ENCODE data around the gene CCDC102B.

CCDC102B gene

DNA sequence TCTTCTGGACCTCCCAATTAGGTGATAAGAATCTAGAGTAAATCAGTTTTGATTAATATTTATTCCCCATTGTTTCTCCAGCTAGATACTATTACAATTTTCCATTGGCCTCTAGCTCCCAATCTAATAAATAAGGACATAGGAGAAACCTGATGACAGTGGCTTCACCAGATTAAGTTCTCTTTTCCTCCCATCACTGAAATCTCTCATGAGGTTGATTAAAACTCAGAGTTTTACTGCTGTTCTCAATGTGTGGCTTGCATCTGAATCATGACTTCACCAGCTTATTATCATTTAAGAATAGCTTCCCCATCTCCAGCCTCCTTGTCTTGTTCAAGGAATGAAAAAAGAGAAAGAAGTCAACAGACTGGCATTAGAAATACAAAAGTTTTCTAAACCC is 3.9 kb upstream of the CCDC102B start:
- no peaks in the 10 kb centered on the region for H3K36me3 ChIP-seq (ENCODE audit: insufficient read depth, low read length)
- peaks cover 16% of the 10 kb centered on the region for H3K4me1 ChIP-seq (ENCODE audit: insufficient read depth, low read length)
- no peaks in the 10 kb centered on the region for H3K9me3 ChIP-seq (ENCODE audit: control insufficient read depth, insufficient read depth, low read length)
- H3K9ac ChIP-seq (ENCODE audit: low read depth, low read length), result no peak overlapping the region

DNA sequence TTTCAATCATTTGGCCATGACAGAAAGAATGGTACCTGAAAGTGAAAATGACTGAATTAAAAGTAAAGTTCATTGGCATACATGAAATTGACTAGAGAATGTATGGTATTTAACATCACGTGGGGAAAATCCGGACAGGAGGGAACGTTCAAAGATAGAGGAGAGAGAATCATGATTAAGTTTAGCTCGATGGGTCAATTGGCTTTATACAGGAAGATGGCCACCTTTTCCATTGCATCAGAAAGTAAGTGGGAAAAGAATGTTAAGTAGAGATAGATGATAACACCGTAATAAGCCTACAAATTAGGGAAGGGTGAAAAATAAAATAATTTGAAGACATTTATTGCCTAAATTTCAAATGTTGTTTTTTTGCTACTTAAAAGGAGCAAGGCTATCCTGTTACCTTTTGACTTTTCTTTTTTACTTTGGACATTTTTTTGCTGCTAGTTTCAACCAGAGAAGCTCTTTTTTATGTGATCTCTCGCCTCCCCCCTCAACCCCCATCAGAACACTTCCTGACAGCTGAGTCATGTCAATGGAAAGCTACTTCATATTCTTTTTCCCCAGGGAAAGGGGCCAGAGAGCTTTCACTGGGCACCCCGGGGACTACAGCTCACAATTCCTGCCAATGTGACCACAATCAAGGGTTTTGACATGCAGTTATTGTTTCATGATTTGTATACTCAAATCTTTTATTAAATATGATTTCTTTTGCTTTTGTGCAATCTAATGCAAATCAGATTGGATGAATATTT is 767 bp upstream of the CCDC102B start:
- Histone ChIP-seq H3K9me3 (ENCODE audit: control insufficient read depth, insufficient read depth, low read length) (no peaks in the 10 kb centered on the region), H3K4me1 (ENCODE audit: insufficient read depth, low read length) (peaks cover 27% of the 10 kb centered on the region), H3K36me3 (ENCODE audit: insufficient read depth, low read length) (no peaks in the 10 kb centered on the region), H3K9ac (ENCODE audit: low read depth, low read length) (no peak overlapping the region)

DNA sequence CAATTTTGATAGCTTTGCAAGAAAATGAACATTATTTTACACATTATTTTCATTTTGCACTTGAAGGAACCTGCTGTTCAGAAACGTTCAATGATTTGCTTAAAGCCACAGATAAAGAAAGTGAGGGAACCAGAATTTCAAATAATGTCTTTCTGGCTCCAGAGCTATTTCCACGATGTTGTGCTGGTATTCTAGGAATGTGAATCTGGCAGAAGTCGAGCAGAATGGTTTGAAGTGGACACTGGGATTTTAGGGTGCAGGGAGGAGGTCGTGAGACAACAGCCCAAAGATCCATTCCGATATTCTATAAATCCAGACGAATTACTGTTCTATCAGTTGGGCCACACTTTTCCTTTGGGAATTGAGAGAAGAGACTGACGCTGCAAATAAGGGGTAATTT is 2.2 kb downstream of the CCDC102B start:
- no peaks in the 10 kb centered on the region for H3K36me3 ChIP-seq (ENCODE audit: insufficient read depth, low read length)
- no peak overlapping the region for H3K9ac ChIP-seq (ENCODE audit: low read depth, low read length)
- H3K9me3 ChIP-seq (ENCODE audit: control insufficient read depth, insufficient read depth, low read length), result no peaks in the 10 kb centered on the region
- peaks cover 27% of the 10 kb centered on the region for H3K4me1 ChIP-seq (ENCODE audit: insufficient read depth, low read length)

DNA sequence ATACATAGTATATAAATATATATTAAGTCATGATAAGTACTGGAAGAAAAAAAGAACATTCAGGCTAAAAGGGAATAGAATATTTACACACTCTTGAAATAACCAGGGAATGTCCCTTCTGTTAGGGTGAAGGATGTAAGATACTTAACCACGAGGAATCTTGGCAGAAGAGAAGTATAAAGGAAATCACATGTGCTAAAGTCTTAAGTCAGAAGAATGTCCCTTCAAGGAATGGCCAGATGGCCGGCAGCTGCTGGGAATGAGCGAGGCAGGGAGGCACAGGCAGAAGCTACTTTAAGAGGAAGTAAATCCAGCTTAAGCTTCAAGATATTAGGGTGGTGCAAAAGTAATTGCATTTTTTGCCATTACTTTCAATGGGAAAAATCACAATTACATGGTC is 5.5 kb downstream of the CCDC102B start:
- Histone ChIP-seq H3K36me3 (ENCODE audit: insufficient read depth, low read length) (no peaks in the 10 kb centered on the region), H3K9ac (ENCODE audit: low read depth, low read length) (no peak overlapping the region), H3K9me3 (ENCODE audit: control insufficient read depth, insufficient read depth, low read length) (no peaks in the 10 kb centered on the region), H3K4me1 (ENCODE audit: insufficient read depth, low read length) (peaks cover 11% of the 10 kb centered on the region; the same call in 1 of the 2 replicates)

DNA sequence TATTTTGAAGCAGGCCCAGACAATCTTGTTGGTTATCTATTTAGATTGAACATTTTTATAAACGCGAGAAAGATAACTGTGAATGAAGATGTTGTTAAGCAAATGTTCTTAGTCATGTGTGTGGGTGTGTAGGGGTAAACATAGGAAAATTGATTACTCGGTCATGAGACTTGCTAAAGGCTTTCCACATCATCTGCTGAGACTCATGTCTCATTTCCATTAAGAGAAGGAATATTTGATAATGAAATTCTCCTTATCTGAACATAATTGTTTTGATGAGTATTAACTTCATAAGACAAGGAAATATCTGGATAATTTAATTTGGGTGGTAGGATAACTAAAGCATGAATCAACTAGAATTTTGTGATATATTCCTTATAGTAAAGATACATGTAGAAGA is 19.7 kb downstream of the CCDC102B start:
- H3K9ac ChIP-seq (ENCODE audit: low read depth, low read length), result no peak overlapping the region

DNA sequence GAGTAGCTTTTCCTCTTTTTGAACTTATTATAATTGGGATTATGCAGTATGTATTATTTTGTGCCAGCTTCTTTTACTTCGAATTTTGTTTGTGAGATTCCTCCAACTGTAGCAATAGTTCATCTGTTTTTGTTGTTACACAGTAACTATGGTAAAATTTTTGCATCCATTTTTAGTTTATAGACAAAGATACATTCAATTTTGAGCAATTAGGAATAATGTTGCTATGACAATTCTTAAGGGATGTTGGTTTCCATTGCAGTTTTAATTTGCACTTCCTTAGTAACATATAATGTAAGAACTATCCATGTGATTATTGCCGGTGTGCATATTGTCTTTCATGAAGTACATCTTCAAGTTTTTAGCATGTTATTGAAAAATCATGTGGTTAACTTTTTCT is 20.7 kb downstream of the CCDC102B start:
- Histone ChIP-seq H3K4me1 (ENCODE audit: insufficient read depth, low read length) (no peaks in the 10 kb centered on the region), H3K9ac (ENCODE audit: low read depth, low read length) (no peak overlapping the region), H3K9me3 (ENCODE audit: control insufficient read depth, insufficient read depth, low read length) (no peaks in the 10 kb centered on the region), H3K36me3 (ENCODE audit: insufficient read depth, low read length) (no peaks in the 10 kb centered on the region)

More for the DNA sequence above, 19.7 kb downstream of the CCDC102B start:
- H3K4me1 ChIP-seq (ENCODE audit: insufficient read depth, low read length), result no peaks in the 10 kb centered on the region
- H3K36me3 ChIP-seq (ENCODE audit: insufficient read depth, low read length), result no peaks in the 10 kb centered on the region
- H3K9me3 ChIP-seq (ENCODE audit: control insufficient read depth, insufficient read depth, low read length), result no peaks in the 10 kb centered on the region

DNA sequence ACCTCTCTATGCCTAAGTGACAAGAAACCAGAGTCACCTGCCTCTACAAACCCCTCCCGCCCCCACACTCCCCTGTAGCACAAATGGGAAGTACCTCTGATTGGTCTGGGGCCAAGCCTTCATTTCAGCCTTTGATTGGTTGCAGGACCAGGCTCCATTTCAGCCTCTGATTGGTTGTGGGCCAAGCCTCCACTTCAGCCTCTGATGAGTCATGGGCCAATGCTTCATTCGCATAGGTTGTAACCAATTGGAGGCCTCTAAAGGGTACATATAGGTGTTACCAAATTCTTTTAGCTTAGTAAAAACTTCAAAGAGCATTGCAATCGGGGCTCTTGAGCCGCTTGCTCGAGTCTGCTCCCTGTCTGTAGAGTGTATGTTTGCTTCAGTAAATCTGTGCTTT is 25.0 kb downstream of the CCDC102B start:
- Histone ChIP-seq H3K36me3 (ENCODE audit: insufficient read depth, low read length) (no peaks in the 10 kb centered on the region), H3K9ac (ENCODE audit: low read depth, low read length) (no peak overlapping the region), H3K4me1 (ENCODE audit: insufficient read depth, low read length) (no peaks in the 10 kb centered on the region), H3K9me3 (ENCODE audit: control insufficient read depth, insufficient read depth, low read length) (no peaks in the 10 kb centered on the region)

DNA sequence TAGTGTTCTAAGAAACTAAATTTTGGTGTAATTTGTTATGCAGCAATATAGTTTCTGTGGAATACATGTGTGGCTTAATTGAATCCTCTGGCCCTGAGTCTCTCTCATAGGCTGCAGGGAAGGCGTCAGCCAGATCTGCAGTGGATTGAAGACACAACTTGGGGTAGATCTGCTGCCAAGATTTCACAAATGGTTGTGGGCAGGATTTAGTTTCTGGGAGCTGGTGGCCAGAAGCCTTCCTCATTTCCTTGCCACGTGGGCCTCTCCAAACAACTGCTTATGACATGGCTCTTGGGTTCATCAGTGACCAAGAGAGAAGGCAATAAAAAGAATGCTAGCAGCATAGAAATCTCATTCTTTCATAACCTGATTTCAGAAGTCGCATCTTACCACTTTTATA is 28.2 kb downstream of the CCDC102B start:
- Histone ChIP-seq H3K9me3 (ENCODE audit: control insufficient read depth, insufficient read depth, low read length) (no peaks in the 10 kb centered on the region), H3K4me1 (ENCODE audit: insufficient read depth, low read length) (peaks cover 2% of the 10 kb centered on the region; the same call in 1 of the 2 replicates), H3K9ac (ENCODE audit: low read depth, low read length) (no peak overlapping the region), H3K36me3 (ENCODE audit: insufficient read depth, low read length) (no peaks in the 10 kb centered on the region)

DNA sequence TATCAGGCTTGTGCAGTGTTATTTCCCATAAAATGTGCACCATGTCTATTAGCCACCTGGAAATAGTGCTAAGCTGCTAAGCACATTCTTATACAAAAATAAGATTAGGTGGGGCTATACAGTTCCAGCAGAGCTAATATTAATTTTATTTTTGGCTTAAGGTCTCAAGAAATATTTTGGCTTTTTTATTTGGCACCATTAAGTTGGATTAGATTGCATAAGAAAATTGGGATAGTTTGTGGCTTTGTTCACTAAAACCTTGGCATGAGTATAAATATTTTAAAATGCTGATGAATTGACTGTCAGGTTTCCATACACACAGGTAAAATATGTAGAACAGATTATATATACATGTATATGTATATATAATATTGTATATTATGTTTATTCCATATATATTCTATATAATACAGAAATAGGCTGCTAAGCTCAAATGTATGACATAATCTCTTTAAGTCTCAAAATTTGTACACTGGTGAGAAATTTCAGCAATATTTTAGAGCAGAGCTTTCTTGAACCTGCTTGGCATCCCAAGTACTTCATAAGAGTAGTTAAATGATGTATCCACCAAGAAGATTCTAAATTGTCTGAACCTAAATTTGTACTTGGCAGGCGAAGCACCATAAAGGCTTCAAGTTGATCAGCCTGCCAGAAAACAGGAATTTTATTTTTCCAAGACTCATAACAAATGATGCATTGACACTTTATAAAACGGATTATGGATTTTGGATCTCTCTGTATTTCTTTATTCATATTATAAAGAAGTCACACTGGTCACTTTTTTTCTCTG is 32.6 kb downstream of the CCDC102B start:
- H3K9ac ChIP-seq (ENCODE audit: low read depth, low read length), result no peak overlapping the region
- peaks cover 2% of the 10 kb centered on the region; the same call in 1 of the 2 replicates for H3K4me1 ChIP-seq (ENCODE audit: insufficient read depth, low read length)
- H3K36me3 ChIP-seq (ENCODE audit: insufficient read depth, low read length), result no peaks in the 10 kb centered on the region
- H3K9me3 ChIP-seq (ENCODE audit: control insufficient read depth, insufficient read depth, low read length), result no peaks in the 10 kb centered on the region

DNA sequence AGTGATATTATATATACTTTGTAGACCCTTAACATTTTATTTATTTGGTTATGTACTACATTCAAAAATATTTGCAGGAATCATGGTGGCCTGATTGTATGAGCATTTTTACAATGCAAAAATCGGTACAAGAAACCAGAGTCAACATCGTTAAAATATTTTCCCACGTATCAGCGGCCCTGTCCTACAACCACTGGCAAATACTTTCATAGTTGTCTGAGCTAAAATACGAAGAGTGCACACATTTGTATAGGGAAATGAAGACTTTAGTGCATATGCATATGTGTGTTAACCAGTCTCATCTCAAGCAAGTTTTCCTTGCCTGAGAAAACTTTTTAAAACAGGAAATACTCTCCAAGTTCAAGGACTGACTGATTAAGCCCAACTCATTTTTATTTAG is 35.9 kb downstream of the CCDC102B start:
- H3K9me3 ChIP-seq (ENCODE audit: control insufficient read depth, insufficient read depth, low read length), result no peaks in the 10 kb centered on the region
- H3K4me1 ChIP-seq (ENCODE audit: insufficient read depth, low read length), result peaks cover 2% of the 10 kb centered on the region; the same call in 1 of the 2 replicates
- H3K9ac ChIP-seq (ENCODE audit: low read depth, low read length), result no peak overlapping the region
- no peaks in the 10 kb centered on the region for H3K36me3 ChIP-seq (ENCODE audit: insufficient read depth, low read length)

DNA sequence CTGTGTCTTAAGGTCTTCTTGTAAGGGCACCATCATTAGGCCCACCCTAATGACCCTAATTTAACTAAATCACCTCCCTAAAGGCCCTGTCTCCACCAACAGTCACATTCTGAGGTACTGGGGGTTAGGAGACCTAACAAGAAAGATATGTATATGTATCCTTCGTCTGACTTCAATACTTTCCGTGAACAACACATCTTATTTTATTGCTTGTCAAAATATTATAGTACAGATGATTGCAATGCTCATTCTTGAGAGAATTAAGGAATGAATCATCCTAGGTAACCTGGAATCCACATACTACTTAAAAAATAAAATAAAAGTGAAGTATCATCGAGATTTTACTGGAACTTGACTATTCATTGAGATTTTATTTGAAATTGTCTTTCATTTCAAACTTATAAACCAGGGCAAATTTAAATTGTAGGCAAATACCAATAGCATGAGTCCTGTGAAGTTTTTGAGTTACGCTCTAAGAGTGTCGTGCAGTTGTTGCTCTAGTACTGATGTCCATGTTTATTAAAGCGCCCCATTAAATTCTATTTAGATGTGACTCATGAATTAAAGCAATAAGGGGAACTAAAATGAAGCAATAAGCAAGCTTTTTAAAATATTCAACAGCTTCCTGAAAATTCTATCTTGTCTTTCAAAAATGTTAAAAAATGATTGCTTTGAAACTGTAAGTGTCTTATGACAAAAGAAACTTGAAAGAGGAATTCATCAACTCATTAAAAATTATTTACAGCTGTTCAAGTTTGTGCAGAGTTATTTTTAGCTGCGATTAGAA is 40.0 kb downstream of the CCDC102B start:
- Histone ChIP-seq H3K9me3 (ENCODE audit: control insufficient read depth, insufficient read depth, low read length) (no peaks in the 10 kb centered on the region), H3K4me1 (ENCODE audit: insufficient read depth, low read length) (peaks cover 6% of the 10 kb centered on the region; the same call in 1 of the 2 replicates), H3K9ac (ENCODE audit: low read depth, low read length) (no peak overlapping the region), H3K36me3 (ENCODE audit: insufficient read depth, low read length) (no peaks in the 10 kb centered on the region)

DNA sequence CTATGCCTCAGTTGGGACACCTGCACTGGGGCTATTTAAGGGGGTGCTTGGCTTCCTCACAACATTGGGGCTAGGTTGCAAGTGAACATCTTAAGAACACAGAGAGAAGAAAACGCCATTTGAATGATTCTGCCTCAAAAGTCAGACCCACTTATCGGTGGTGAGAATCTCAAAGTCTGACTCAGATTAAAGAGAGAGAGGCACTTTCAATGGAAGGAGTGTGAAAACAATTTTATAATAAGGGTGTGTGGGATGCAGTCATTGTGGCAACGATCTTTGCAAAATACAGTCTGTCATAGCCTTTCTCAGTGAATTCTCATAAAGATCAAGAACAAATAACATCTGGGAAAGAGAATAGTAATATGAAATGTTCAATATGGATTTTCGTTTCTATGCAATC is 41.8 kb downstream of the CCDC102B start:
- H3K9me3 ChIP-seq (ENCODE audit: control insufficient read depth, insufficient read depth, low read length), result no peaks in the 10 kb centered on the region
- H3K36me3 ChIP-seq (ENCODE audit: insufficient read depth, low read length), result no peaks in the 10 kb centered on the region
- peaks cover 6% of the 10 kb centered on the region; the same call in 1 of the 2 replicates for H3K4me1 ChIP-seq (ENCODE audit: insufficient read depth, low read length)
- no peak overlapping the region for H3K9ac ChIP-seq (ENCODE audit: low read depth, low read length)

DNA sequence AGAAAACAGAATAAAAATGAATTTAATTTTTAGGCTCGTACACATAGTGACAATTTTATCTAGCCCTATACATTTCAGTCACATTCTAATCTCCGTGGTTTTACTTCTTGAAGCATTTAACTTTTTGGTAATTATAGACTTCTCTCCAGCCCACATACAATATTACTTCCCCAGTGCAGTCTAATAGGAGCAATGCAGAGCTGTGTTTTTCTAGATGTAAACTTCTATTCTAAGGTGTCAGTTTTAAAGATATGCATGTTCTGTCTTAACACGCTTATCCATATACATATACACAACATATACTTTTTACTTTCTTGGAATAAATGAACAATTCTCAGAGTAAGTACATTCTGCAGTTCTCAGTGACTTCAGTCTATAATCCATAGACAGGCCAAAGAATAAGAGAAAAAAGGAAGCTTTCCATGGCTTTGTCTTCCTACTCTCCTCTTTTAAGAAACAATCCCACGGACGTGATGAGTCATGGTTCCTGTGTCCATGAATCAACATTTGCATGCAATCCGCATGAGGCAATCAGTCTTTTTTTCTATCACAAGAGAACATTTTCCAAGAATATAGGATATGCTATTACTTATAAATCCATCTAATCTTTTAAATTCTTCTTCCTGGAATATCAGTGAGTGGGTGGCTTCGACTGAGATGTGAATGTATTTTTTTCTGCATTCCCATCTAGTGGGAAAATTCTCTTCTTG is 42.8 kb downstream of the CCDC102B start:
- Histone ChIP-seq H3K9ac (ENCODE audit: low read depth, low read length) (no peak overlapping the region), H3K4me1 (ENCODE audit: insufficient read depth, low read length) (peaks cover 6% of the 10 kb centered on the region; the same call in 1 of the 2 replicates), H3K36me3 (ENCODE audit: insufficient read depth, low read length) (no peaks in the 10 kb centered on the region), H3K9me3 (ENCODE audit: control insufficient read depth, insufficient read depth, low read length) (no peaks in the 10 kb centered on the region)

DNA sequence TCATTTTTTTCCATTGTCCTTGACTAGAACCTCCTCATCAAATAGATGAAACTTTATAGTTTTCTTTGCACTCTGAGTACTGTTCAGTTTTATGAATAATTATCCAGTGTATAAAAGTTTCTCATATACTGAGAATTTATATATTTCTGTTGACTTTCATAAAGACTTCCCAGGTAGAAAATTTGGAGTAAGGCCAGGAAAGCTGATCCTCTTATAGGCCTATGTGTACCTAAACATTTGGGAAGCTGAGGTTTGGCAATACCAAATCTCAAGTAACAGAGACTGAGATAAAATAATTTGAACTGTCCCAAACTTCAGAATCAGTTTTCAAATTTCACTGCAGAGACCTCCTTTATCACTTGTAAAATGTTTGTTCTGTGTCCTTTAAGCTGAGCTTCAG is 43.4 kb downstream of the CCDC102B start:
- Histone ChIP-seq H3K9ac (ENCODE audit: low read depth, low read length) (no peak overlapping the region), H3K4me1 (ENCODE audit: insufficient read depth, low read length) (peaks cover 6% of the 10 kb centered on the region; the same call in 1 of the 2 replicates), H3K9me3 (ENCODE audit: control insufficient read depth, insufficient read depth, low read length) (no peaks in the 10 kb centered on the region), H3K36me3 (ENCODE audit: insufficient read depth, low read length) (no peaks in the 10 kb centered on the region)

Measured in ES-I3 (cell line).